ENCODE measurements around the gene NDOR1.

The NDOR1 gene

DNA sequence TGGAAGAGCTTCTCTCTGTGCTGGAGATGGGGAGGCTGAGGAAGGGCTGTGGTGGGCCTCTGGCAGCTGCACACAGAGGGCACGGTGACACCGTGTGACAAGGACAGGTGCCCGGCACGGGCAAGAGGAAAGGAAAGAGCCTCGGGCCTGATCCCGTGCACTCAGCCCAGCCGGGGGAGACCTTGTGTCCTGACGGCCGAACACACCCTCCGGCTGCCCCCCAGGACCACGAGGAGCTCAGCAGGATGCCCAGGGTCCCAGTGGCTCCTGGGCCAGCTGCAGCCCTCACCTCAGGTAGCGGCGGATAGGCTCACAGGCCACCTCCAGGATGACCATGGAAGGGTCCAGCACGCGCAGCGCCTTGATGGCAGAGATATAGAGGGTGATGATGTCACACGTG lies 22.7 kb upstream of the NDOR1 start:
- DNase-seq (ENCODE audit: low spot score), result no peak

DNA sequence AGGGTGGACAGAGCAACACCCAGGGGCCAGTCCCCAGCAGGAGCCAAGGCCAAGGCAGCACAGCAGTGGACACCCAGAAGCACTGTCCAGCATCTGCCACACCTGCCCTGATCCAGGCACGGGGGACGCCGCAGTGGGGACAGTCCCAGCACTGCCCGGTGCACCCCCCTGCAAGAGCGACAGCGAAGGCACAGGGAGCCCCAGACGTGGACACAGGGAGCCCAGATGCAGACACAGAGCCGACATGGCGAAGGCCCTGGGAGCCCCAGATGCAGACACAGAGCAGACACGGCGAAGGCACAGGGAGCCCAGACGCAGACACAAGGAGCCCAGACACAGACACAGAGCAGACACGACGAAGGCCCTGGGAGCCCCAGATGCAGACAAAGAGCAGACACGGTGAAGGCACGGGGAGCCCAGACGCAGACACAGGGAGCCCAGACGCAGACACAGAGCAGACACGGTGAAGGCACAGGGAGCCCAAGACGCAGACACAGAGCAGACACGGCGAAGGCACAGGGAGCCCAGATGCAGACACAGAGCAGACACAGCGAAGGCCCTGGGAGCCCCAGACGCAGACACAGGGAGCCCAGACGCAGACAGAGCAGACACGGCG lies 21.4 kb upstream of the NDOR1 start:
- DNase-seq (ENCODE audit: low spot score), result no peak

DNA sequence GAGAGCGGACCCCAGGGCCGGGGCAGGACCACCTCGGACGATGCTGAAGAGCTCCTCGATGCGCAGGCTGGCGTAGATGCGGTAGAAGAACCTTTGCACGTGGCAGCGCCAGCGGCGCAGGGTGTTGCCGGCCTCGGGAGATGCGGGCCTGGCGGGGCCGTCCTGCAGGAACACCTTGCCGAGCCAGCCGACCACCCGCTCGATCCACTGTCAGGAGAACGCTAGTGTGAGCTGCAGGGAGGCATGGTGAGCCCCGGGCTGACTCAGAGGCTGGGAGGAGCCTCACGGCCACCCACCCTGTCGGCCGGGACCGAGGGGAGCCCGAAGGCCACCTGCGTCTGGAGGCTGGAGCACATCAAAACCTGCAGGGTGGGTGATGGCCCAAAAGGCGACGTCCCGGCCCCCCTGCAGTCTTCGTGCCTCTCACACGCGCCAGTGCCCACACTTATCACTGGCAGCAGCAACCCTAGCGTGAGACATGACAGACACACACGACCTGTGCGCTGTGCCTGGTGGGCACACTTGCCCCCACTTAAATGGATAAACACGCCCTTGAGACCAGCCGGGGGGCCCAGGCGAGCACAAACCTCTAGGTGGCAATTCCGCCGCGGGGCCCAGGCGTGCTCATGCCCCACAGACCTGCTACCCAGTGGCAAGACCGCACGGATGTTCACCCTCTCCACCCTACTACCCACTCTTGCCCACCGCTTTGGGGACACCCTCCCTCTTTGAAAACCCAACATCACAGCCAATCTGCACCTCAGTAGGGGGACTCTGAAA lies 20.4 kb upstream of the NDOR1 start:
- no peak for DNase-seq (ENCODE audit: low spot score)

DNA sequence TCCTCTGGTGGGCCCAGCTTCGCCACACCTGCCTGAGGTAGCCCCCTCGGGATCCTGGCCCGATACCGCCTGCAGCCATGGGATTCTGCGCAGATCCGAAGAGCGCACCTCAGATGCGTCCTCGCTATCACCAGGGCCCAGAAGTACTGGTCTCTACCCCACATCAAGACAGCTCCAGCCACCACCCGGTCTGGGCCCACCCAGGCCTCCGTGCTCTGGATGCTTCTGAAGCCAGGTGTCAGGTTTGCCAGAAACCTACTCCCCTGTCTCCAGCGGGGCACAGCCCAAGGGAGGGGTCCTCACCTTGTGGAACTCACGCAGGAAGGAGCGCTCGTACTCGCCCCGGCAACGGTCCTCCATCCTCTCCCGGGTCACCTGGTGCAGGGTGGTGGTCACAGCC lies 19.6 kb upstream of the NDOR1 start:
- DNase-seq (ENCODE audit: low spot score), result no peak

DNA sequence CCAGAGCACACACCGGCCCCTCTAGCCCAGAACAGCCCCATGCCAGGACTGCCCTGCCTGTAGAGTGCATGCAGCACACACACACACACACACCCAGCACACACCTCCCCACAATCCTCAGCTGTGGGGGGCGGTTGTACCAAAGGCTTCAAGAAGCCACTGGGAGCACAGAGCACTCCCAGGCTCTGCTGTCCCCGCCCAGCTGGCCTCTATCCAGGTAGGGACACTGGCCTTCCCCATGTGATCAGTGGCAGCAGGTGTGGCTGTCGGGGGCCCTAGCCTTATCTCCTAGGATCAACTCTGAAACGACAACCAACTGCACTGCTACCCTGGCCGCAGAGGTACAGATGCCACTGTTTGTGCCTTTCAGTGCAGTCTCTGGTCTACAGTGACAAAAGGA lies 19.1 kb upstream of the NDOR1 start:
- no peak for DNase-seq (ENCODE audit: low spot score)

DNA sequence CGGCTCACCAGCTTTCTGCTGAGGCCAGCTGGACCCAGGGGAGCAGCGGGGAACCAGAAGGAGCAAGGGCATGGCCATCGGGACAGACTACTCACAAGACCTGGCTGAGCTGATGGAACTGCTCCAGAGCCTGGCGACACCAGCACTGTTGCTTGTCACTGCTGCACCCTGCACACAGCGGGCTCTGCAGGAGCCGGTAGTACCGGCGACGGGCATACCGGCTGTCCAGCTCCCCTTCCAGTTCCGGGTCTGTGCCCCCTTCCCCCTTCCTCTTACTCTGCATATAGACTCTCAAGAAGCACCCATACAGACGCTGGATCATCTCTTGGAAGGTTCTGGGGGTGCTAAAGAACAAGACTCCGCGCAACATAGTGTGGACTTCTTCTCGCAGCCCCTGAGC lies 18.1 kb upstream of the NDOR1 start:
- DNase-seq (ENCODE audit: low spot score), result no peak

DNA sequence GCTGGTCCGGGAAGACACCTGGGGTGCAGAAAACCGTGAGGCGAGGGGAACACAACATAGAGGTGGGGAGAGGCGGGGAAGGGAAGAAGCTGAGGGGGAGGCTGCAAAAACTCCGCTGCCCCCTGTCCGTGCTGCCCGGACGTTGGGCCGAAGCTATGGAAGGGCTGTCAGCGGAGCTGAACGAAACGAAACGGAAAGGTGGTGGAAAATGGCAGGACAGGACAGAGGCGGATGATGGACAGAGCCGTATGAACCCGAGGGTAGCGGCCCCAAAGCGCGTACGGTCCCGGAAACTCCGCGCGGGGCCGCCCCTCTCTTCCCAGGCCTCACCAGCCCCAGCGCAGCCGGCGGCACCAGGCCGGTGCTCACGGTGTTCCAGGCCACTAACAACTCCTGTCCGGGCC lies 17.4 kb upstream of the NDOR1 start:
- no peak for DNase-seq (ENCODE audit: low spot score)

DNA sequence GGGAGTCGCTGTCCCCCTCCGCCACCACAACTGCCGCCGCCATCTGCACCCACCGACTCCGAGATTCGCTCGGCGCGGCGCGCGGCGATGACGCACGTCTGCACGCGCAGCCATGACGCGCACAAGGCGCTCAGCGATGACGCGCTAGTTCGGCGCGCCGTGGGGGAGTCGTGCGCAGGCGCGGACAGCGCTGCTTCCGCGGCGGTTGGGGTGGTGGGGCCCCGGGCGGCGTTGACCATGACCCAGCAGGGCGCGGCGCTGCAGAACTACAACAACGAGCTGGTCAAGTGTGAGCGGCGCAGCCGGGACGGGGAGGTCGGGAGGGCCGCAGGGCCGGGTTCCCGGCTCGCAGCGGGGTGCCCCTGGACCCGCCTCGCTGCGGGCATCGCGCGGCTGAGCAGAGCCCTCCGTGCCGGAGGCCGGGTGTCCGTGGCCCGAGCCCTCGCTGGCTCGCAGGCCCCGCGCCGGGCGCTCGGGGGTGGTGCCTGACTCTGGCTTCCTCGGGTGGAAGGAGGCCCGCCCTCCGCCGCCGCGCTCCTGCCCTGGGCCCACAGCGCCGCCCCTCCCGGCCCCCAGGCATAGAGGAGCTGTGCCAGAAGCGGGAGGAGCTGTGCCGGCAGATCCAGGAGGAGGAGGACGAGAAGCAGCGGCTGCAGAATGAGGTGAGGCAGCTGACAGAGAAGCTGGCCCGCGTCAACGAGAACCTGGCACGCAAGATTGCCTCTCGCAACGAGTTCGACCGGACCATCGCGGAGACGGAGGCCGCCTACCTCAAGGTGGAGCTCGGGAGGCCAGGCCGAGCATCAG lies 16.8 kb upstream of the NDOR1 start, which contains the start of the genes ANAPC2 and SSNA1:
TSS of gene ANAPC2 (minus strand) at position 71 of the 807 bp plus-strand sequence. CDS start at position 43, 28 bp downstream.
TSS of gene SSNA1 (plus strand) at position 187 of the 807 bp plus-strand sequence. CDS start at position 238, 51 bp downstream.
- DNase-seq (ENCODE audit: low spot score), result peak; percentile 95

DNA sequence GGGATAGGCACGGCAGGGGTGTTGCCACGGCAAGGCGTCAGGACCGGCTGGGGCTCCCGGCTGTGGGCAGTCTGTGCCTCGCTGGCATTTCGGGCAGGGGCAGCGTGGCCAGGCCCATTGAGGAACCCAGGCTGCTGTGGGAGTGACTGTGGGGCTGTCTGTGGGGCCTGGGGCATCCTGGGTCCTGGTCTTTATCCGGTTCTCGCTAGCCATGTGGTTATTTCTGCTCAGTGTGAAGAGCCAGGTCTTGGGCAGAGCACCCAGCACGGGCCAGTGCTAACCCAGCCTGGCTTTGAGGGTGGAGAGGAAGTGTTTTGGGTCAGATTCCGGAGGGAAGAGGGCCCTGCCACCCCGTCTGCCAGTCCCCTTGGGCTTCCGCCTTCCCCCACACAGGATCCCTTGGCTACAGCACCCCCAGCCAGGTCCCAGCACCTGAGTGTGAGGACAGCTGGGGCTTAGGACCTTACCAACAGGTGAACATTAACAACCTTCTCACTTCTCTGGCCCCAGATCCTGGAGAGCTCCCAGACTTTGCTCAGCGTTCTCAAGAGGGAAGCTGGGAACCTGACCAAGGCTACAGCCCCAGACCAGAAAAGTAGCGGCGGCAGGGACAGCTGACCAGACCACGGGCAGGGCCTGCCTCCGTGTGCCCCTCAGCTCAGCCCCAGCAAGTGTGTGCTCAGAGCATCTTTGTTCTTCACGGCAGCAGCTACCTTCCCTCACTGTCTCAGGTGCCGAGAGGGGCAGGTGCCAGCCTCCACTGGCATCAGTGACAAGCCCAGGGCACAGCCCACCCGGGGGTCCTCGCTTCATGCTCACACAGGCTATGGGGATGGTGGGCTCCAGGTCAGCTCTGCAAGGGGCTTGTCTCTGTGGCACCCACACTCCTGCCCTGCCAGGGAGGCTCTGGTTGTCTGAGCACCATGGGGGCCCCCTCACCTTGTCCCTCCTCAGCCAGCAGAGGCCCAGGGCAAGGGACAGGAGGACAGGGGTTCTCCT lies 15.9 kb upstream of the NDOR1 start:
- no peak for DNase-seq (ENCODE audit: low spot score)

DNA sequence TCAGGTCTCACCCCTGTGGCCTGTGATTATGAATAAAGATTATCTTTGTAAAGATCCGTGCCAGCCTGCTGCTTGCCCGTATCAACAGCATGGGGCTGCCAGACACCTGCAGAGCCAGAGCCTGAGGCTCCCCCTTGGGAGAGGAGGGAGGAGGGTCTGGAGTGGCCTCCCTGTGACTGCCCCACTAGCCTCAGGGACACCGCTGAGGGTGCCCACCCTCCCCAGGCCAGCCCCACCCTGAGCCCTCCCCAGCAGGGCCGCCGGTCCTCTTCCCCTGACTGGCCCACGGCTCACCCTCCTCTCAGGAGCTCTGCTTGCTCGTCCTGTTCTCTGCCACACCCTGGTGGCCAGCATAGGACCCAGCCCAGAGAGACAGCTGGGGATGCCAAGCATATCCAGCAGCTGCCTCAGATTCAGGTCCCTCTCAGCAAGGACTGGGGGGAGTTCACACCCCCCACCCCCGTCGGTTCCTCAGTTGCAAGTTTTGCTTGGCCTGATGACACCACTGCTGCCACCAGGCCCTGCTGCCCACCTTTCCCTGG lies 15.1 kb upstream of the NDOR1 start:
- DNase-seq (ENCODE audit: low spot score), result no peak

DNA sequence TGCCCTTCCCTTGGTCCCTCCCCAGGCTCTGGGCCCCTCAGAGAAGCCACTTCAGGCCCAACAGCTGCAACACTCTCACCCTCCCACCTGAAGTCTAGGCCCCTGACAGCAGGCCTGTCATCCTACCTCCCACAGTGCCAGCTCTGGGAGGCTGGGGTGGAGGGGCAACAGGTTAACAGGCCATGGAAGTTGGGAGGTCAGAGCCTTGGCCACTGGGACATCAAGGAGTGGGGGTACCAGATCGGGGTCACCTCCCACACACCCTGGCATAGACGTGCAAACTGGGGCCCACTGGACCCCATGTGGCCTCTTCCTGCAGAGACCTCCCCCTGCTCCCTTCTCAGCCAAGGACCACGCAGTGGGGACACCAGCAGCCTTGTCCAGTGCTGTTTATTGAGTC lies 14.3 kb upstream of the NDOR1 start:
- DNase-seq (ENCODE audit: low spot score), result no peak

DNA sequence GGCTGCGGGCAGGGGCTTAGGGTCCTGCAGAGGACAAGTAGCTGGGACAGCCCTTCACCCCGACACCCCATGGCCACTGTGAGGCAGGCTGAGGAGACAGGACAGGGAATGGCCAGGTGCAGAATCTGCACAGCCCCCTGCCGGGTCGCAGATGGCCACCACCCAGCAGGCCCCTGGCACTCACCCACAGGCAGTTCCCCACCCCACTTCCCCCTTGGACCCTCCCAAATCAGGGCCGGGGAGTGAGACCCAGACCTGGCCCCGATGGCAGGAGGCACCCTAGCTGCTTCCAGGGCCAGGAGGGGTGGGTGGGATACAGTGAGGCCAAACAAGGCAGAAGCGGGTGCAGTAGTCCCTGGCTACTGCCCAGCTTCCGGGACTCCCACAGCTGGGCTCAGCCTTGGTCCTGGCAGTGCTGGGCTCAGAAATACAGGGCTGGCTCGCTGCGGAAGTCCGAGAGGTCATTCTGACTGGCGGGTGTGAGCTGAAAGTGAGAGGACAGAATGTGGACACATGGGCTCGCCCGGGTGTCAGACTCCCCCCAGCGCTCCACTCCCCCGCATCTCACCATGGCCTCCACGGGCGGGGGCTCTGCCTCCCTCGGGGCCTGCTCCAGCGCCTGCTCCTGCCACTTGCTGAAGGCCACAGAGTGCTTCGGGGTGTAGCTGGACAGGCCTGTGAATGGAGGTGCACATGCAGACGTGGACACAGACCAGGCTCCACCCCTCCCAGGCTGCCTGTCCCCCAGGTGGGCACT lies 13.6 kb upstream of the NDOR1 start:
- DNase-seq (ENCODE audit: low spot score), result no peak

DNA sequence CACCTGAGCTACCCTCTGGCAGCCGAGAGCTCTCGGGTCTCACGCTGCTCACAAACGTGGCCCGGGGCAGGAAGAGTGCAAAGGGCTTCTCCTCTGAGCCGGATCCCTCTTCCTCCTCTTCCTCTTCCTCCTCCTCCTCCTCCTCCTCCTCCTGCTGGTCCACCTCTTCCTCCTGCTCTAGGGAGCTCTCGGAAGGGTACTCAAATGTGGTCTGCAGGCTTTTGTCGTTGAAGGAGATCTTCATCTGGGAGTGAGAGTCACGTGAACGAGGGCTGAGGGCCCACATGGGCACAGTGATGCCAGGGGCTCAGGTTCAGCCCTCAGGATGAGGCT lies 13.1 kb upstream of the NDOR1 start:
- DNase-seq (ENCODE audit: low spot score), result no peak

DNA sequence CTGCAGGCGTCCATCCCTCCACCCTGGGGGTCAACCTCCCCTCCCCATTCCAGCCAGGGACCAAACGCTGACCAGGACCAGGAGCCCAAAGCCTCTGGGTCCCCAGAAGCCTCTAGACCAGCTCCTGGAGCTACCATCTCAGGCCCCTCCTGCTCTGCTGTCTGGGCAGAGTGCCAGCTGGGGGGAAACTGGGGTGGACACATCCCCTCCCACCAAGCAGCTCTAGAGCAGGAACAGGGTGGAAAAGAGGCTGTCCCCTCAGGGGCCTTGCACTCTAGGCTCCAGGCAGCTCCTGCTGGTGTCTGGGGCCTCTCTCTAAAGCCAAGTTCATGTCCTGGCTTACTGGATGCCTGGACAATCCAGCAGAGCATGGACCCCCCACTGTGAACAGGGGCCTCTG lies 12.6 kb upstream of the NDOR1 start:
- DNase-seq (ENCODE audit: low spot score), result no peak

DNA sequence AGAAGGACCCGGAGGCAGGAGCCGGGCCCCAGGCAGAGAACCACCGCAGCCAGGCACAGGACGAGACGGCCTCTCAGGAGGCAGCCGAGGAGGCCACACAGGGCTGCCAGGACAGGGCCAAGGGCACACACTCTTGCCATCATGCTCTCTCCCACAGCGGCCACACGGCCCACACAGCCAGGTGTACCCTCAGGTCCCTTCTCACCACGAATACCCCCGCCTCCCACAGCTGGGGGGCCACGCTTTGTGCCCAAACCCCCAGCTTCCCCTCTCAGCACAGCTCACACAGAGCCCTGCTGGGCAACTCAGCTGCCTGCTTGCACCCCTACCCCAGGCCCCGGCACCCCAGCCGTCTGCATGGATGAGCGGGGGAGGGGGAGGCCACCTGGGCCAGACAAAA lies 11.7 kb upstream of the NDOR1 start:
- no peak for DNase-seq (ENCODE audit: low spot score)

DNA sequence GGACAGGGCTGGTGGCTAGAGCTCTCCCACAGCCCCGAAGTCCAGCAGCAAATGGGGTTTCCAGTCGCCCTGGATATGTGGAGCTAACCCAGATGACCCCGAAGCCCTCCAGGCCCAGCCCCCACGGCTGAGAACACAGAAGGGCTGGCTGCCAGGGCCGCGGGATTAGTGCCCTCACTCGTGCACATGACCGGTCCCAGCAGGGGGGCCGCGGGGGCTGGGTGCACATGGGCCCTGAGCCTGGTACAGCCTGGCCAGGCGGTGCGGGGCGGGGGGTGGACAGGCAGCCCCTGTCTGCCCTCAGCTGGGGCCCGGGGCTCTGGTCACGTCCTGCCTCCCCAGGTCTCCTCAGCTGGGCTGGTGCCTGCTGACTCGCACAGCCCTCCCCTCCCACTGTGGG lies 11.1 kb upstream of the NDOR1 start:
- DNase-seq (ENCODE audit: low spot score), result no peak

DNA sequence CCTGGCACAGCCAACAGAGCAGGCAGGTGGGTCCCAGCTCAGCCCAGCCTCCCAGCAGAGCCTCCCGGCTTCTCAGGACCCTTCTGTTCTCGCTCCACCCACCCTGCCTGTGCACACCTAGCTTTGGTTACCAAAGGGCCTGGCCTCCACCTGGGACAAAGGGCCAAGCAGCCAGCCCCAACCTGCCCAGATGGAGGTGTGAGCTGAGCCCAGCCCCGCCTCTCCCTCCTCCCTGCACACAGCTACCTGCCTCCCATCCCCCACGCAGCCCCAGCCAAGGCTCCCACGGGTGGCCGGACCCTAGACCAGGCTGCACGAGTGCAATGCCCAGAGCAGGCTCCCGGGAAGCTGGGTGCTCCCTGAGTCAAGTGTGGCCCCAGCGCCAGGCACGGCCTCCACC lies 10.6 kb upstream of the NDOR1 start:
- DNase-seq (ENCODE audit: low spot score), result no peak

DNA sequence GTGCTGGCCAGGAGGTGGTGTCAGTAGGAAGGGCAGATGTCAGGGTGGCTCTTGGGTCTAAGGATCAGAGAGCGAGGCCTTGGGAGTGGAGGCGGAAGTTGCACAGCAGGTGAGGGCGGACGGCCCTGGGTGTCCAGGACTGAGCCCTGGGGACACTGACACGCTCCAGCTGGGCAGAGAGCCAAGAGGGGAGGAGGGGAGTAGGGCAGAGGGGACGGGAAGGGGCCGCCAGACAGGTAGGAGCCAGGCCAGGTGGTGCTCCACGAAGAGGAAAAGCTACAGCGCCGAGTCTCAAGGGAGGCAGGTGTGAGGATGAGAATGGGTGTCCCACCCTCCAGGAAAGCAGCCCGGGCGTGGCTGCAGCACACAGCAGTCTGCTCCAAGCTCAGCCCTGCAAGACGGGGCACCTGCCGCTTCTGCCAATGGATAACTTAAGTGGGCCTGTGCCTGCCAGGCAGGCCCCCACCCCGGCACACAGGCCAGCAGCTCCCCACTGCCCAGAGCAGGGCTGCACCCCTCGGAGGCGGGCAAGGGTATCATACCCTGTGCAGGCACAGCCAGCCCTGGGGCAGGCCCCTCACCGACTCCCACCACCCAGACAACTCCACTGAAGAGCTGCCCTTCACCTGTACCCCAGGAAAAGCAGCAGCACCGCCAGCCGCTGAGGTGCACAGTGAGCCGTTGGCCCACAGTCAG lies 9.8 kb upstream of the NDOR1 start:
- DNase-seq (ENCODE audit: low spot score), result no peak

DNA sequence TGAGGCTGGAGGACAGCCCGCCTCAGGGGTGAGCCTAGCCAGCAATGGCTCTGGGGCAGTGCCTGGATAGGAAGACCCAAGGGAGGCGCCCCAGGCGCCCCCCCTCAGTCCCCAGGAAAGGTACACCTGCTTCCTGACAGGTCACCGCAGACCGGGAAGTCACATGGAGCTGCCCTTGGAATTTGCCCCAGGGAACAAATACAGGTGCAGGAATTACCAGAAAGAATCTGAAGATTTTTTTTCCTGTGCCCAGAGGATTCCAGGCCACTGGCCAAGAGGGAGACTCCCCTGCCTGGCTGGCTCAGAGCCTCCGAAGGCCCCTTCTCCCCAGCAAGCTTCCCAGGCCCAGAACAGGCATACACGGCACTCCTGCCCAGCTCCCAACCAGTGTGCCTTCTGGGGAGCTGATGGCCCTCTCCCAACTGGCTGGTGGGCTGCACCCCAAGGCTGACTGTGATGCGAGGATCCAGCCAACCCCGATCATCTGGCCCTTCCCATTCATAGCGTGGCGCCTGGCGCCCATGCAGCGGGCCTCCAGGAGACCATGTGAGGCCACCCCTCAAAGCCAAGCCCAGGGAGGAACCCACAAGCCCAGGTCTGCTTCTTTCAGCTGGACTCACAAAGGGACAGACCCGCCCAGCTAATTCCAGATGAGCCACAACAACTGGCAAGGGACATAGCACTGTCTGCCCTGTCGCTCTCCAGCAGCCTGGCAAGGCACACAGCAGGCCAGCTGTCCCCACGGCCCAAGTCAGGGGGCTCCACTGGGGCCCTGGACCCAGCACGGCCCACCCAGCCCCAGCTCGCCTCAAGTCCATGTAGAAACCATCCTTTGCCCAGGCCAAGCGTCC lies 7.2 kb upstream of the NDOR1 start:
- no peak for DNase-seq (ENCODE audit: low spot score)

All from activated CD4-positive, alpha-beta T cell treated with anti-CD3 and anti-CD28 coated beads, Interleukin-2, Interleukin-4, amounts not matched to agents 100 ng/mL and 50 ng/mL, durations not matched to agents 16 hours and 8 hours (primary cell).